Right forelimb (tissue), 1 donor: Measurements from ENCODE around the gene TNS4.
A peak's percentile ranks its signal among the peaks of the same experiment; 100 is the strongest.

Experiments
- DNase-seq: peaks from one replicate; pipeline ENCODE4 v3.0.0-alpha.2; 2018

Gene TNS4

DNA sequence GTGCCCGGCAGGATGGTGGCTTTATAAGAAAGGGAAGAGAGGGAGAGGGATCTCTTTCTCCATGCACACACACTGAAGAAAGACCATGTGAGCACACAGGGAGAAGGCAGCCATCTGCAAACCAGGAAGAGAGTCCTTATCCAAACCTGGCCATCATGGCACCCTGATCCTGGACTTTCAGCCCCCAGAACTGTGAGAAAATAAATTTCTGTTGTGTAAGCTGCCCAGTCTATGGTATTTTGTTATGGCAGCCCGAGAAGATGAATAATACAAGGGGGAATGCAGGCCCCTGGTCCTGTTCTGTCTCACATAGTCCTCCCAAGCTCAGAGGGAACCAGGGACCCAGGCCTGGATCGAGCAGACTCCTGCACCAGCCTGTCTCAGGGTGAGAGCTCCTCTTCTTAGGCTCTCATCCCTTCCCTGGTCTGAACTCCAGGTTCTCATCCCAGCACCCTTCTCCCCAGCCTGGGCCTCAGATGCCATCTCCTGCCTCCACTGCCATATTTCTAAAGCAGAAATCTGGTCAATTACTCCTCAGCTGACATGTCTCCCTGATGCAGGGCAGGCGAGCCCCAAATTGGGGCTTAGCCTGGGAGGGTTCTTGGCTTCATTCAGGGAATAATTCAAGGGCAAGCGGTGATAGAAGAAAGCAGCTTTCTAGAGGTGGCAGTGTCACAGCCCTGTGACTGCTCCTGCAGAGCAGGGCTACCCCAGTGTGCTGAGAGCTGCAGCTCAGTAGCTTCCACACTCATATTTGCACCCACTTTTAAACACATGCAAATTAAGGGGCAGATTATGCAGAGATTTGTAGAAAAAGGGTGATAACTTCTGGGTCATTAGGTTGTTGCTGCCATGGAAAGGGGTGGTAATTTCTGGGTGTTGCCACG lies 29.3 kb downstream of the TNS4 start:
- DNase-seq = no peak

DNA sequence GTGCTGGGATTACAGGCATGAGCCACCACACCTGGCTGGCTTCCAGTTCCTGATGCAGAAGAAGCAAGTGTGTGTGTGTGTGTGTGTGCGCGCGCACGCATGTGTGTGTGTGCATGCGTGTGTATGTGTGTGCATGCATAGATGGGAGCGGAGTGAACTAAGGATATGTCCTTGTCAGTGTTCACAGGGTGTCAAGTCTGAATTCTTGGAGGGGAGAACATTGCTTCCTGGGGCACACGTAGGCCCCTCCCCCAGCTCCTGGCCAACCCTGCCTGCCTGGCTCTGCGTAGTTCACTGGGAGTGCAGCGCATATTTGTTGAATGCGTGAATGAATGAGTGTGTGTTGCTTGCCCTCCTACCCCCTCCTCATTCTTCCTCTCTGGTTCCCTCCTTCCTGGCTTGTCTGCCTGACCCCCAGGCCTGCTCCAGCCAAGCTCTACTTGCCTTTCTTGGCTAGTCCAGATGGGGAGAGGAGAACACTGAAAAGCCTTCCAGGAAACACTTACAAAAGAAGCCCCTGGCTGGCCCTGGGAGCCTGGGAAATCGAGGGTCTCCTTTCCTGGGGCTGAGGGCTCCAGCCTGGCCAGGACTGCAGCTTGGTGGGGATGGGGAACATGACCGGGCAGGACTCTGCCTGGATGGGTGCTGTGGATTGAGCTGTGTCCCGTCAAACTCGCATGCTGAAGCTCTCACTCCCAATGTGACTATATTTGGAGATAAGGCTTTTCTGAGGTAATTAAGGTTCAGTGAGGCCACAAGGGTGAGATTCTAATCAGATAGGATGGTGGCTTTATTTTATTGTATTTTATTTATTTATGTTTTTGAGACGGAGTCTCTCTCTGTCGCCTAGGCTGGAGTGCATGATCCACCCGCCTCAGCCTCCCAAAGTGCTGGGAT lies 30.2 kb downstream of the TNS4 start:
- no peak for DNase-seq

DNA sequence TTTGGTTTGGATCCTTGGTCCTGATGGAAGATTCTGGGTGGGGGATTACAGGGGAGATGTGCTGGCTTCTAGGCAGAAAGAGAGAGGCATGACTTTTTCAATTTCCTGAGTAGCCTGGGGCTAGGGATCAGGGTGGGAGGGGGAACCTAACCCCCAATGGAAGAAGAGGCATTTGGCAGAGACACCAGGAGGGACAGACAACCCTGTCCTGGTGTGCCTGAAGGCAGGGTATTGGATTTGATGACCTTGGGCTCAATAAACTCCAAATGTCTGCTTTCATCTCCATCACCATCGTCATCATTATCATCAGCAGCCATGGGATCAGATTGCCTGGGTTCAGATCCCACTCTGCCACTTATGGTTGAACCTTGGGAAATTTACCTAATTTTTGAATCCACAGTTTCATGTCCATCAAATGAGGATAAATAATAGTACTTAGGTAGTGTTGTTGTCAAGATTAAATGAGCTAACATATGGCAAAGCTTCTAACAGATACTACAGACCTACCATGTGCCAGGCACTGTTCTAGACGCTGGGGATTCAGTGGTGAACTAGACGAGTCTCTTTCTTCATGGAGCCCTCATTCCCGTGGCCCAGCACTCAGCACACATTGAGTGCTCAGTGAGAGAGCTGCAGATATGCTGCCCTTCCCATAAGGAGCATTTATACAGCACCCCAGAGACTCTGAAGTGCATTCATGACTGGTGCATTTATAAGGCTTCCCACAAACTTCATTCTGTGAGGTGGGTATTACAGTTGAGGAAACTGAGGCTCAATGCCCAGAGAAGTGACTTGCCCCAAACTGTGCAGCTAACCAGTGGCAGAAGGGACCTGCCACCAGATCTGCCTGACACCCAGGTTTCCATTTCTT lies 31.4 kb downstream of the TNS4 start:
- no peak for DNase-seq

DNA sequence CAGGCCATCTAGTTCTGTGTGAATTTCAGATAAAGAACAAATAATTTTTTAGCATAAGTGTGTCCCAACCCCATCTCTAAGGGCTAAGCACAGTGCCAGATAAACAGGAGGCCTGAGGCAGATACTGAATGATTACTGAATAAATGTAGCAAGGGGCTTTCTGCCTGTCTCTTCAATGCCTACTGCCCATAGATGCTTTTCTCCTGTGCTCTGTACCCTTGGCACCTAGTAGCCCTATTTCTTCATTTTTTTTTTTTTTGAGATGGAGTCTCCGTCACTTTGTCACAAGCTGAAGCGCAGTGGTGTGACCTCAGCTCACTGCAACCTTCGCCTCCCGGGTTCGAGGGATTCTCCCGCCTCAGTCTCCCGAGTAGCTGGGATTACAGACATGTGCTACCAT lies 32.9 kb downstream of the TNS4 start:
- DNase-seq = no peak

DNA sequence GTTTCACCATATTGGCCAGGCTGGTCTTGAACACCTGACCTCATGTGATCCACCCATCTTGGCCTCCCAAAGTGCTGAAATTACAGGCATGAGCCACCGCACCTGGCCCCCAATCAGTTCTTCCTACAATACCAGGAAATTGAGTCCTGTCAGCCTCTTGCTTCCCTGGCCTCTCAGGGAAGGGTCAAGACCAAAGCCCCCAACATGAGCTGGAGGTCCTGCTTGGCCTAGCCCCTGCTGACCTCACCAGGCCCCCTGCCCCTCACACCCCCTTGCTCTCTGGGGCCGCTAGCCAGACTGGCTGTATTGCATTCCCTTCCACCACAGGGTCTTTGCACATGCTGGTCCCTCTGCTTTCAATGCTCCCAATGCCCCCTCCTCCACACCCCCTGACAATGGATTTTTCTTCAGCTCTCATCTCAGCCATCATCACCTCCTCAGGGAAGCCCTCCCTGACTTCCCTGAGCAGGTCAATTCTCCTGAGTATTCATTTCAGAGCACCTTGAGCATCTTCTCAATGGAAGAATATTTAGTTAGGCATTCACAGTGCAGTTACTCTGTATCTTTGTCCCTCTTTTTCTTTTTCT lies 34.0 kb downstream of the TNS4 start:
- no peak for DNase-seq

DNA sequence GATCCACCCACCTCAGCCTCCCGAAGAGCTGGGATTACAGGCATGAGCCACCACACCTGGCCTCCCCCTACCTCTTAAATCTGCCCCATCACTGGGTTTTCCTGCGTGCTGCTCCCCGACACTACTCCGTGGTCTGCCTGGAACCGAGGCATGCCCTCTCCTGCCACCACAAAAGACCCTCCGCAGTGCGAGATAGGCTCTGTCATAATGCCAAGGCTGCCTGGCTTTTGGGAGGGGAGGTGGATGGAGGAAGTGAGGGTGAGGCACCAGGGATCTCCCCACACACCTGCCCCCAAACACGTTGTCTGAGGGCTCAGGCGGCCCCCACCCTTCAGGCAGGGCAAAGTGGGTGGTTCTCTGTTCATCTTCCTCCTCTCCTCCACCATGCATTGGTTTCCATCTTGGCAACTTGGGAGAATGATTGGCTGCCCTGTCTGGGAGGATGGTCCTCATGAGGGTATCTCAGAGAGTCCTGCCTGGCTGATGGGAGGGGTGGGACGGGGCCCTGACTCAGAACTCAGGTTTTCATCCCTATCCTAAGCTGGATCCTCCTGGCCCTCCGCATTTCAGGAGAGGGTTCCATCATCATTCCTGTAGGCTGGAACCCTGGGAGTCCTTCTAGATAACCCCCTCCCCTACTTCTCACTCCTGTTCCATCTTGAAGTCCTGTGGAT lies 35.0 kb downstream of the TNS4 start:
- DNase-seq = no peak

DNA sequence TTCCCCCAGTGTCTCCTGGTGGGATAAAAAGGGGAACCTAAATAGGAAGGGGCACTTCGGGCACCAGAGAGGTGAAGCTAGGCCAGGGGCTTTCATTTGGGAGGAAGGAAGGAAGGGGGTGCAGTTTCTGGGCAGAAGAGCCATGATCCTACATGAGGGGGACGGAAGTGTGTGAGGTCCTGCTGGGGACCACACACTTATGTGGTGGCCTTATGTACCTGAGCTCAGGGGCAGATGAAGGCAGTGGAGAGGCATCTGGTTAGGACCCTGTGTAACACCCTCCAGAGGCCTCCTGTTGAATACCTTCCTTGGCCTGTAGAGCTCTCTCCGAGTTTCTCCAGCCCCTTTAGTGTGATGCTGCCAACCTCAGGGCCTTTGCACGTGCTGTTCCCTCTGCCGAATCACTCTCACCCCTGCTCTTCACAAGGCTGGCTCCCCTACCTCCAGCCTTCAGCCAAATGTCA lies 37.0 kb downstream of the TNS4 start:
- no peak for DNase-seq

DNA sequence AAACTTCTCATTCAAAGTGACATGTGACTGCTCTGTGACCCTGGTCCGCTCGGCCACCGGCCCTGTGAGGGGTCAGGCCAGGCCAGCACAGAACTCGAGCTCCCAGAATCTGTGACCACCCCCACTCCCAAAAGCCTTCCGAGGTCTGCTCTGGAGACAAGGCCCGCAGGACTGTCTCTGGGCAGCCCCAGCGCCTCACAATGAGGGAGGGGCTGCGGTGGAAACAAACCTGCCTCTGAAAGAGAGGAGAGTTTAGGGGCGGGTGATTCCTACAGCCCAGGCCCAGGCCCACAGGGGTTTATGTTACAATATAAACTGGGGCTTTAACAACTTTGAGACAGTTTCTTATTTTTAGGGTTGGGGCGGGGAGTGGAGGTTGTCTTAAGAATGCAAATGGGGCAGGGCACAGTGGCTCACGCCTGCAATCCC lies 38.3 kb downstream of the TNS4 start:
- DNase-seq = no peak

DNA sequence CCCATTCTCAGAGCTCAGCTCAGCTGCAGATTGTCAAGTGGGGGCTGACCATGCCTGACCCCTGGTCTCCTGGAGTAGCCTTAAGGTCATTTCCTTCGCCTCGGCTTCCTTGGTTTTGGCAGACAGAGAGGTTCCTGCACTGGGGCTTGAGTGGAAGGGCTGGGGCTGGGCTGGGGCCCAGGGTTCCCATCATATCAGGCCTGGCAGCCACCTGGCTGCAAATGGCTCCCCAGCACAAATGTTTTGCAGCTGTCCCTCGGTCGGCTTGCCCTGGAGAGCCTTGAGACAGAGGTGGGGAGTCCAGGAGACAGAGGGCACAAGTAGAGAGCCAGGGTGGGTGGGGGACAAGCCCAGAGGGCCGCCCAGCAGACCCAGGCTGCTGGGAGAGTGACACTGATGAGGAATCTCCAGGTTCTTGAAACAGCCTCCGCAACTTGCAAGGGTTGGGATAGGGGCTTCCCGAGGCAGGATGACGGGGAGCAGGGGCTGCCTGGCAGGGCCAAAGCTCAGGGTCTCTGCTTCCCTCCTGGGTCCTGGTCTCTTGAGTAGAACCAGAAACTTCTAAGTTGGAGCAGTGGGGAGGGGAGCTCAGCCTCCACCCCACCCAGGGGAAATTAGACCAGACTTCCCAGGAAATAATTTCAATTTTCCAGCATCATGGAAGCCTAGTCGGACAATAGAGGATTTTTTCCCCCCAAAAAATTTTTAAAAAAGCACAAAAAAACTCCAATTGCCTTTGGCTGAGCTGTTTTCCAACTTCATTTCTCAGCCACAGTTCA lies 38.9 kb downstream of the TNS4 start:
- DNase-seq = peak; percentile 65

DNA sequence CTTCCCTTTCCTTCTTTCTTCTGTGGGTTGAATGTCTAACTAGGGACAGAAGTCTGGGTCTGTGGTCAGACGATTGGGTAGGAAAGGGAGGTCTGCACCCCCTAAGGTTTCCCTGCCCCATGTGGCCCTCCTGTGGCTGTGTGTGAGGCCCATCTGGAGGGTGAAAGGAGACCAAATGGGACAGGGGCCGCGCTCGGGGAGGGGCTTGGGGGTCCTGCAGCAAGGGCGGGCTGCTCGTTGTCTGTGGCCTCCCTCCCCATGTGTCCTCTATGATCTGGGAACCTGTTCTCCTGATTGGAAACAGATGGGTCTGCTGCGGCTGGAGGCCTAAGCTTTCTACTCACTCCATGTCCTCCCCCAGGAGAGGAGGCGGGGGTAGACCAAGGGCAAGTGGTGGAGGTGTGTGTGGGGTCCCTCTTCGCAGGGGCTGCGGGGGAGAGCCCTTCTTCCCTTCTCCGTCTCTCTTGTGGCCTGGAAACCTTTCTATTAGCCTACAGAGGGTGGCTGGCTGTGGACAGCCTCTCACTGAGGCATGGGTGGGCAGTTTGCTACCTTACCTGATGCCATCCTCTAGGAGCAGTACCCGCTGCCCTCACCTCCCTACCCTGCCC lies 39.6 kb downstream of the TNS4 start:
- DNase-seq = peak; percentile 71

DNA sequence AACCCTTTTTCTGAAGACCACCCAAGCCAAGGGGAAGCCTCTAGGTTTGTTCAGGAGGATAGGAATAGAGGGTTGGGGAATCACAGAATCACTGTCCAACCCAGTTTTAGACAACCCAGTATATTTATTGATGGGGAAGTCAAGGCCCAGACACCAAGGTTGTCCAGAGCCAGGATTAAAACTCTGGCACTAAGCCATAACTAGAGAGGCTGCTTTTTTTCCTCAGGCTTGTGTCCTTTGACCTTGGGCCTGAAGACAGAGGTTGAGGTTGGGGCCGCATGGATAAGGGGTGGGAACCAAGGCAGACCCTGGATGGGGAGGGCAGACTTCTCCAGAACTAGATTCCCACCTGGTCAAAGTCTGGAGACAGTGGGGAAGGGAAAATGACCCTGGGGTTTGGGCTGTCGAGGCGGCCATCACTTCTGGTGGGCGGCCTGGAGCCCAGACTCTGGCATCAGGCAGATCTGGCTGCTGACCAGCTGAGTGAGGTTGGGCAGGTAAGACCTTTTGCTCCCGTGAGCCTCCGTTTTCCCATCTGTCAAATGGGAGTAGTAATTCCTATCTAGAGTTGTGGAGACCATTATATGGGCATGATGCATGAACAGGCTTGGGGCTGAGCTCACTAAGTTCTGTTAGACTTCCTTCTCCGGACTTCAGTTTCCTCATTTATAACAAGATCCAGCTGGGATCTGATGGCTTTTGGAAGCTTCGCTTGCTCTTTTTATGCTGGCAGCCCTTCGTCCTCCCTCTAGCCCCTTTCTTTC lies 40.3 kb downstream of the TNS4 start:
- DNase-seq = no peak

DNA sequence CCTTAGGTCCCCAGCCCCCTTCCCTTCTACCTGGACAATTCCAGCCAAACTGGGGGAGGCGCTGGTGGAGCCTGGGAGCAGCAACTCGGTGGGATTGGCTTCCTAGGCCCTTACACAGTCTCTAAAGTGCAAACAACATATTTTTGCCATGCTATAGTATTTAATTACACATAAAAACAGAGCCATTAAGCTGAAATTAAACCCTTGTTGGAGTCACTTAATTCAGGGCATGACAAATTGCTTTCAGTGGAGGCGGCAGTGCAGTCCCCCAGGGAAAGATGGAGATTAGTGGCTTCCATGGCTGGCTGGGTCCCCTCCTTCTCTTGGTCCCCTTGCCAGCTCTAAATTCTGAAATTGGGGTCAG lies 40.8 kb downstream of the TNS4 start:
- DNase-seq = no peak

DNA sequence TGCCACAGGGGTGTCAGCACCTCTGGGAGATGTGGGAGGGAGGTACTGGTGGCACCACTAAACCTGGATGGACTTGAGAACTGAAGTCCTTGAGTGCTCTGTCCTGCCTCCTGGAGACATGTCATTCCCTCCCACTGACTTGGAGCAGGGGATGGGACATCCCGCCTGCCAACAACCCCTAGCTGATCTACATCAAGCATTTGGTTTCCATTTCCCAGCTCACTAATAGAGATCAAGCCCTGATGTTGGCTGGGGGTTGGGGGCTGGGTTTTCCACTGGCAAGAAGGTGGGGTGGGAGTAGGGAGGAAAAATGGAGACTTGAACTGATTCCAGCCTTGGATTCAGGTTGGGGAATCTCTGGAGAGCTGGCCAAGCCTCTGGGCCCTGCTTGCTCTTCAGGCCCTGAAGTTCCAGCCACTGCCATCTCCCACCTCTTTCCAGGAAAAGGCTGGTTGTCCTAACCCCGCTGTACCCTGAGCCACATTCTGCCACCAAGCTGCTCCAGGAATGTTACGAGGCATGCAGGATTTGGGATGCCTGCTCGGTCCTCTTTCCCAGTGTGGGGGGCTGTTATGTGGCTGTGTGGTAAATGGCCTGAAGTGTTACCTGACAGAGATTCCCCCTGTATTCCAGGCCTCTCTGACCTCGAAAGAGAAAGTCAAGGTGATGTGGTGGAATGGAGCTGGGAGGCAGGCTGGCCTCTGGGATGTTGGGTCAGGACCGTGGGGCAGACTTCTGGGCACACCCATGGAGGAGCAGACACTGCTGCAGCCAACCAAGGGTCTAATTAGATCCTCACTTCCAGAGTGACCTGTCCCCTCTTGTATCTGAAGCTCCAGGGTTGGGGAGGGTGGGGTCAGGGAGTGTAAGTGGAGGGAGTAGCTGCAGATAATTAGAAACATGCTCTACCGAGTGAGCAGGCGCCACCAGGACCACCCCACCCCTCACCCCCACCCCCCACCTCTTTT lies 41.5 kb downstream of the TNS4 start:
- peak; percentile 72 for DNase-seq

DNA sequence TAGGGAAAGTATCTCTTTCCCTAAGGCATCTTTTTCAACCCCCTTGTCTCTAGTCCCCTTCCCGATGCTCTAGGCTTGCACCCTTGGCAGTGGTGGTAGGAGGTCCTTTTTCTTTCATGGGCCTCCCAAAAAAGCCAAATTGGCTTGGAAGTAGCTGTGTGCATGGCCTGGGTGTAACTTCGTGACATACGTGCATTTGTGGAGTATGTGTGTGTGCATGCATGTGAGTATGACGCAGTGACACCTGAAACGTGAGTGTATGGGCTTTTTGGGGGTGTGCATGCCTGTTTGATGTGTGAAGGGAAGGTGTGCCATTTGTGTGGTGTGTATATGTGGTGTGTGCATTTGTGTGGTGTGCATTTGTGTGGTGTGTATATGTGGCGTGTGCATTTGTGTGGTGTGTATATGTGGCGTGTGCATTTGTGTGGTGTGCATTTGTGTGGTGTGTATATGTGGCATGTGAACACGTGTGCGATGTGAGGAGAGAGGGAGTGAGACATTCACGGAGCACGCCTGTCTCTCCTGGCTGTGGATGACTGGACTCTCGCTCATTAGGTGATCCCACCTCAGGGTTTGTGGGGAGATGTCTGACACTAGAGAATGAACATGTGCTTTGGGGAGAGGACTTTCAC lies 42.5 kb downstream of the TNS4 start:
- DNase-seq = no peak

DNA sequence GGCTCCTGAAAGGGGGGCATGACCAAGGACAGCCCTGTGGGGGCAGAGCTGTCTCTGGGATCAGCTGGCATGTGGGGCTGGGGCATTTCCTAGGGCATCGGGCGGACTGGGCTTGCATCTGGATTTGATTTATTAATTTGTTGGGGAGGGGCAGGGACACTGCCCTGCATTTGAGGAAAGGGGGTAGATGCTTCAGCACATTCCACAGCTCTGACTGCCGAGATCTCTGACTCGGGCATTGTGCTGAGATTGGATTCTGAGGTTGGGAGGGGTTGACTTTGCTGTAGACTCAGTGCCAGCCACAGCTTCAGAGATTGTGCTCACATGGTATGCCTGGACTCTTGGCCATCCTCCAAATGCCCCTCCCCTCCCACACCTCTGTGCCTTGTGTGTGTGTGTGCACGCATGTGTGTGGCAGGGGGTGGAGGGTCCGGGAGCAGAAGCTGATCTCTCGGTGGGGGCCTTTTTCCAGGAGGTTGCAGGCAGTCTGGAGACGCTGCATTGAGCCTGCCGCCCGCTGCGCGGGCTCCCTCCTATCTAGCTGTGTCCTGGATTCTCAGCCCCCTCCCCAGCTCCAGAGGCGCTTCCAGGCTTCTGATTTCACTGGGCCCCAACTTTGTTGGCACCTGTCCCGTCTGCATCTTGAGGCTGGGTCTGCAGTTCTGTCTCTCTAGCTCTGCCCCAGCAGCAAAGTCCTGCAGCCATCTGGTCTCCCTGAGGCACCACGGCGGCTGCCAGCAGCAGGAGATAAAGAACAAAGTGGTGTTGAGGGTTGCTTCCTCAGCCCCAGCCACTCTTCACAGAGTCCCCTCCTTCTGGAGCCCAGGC lies 43.2 kb downstream of the TNS4 start:
- DNase-seq = peak; percentile 69

DNA sequence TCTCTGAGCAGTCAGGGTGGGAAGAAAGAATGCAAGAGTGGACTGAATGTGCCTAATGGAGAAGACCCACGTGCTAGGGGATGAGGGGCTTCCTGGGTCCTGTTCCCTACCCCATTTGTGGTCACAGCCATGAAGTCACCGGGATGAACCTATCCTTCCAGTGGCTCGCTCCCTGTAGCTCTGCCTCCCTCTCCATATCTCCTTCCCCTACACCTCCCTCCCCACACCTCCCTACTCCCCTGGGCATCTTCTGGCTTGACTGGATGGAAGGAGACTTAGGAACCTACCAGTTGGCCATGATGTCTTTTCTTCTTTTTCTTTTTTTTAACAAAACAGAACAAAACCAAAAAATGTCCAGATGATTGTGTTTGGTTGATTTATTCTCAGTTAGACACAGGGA lies 44.1 kb downstream of the TNS4 start:
- DNase-seq = no peak

DNA sequence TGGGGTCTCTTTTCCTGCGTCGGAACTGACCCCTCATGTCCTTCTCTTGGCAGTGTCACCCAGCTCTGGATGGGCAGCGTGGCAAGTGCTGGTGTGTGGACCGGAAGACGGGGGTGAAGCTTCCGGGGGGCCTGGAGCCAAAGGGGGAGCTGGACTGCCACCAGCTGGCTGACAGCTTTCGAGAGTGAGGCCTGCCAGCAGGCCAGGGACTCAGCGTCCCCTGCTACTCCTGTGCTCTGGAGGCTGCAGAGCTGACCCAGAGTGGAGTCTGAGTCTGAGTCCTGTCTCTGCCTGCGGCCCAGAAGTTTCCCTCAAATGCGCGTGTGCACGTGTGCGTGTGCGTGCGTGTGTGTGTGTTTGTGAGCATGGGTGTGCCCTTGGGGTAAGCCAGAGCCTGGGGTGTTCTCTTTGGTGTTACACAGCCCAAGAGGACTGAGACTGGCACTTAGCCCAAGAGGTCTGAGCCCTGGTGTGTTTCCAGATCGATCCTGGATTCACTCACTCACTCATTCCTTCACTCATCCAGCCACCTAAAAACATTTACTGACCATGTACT lies 44.9 kb downstream of the TNS4 start:
- no peak for DNase-seq
